GM21576 (cell line): Measurements from ENCODE around the gene ACP7.

ENCODE experiments used
- ATAC-seq: cut with Tn5 transposase; IDR thresholded peaks from one replicate; pipeline ENCODE4 v1.9.1; 2021; ENCODE audit warnings: mild to moderate bottlenecking, moderate library complexity; ENCODE audit not compliant: unreplicated experiment

ACP7 gene

GRCh38 chr19:39146686-39147450 is 62.7 kb downstream of the ACP7 start:
- ATAC-seq: no peak

GRCh38 chr19:39147480-39147879 is 63.3 kb downstream of the ACP7 start:
- no peak for ATAC-seq

GRCh38 chr19:39148939-39149529 is 64.9 kb downstream of the ACP7 start:
- no peak for ATAC-seq

GRCh38 chr19:39150235-39150634 is 66.1 kb downstream of the ACP7 start:
- no peak for ATAC-seq

GRCh38 chr19:39150807-39151600 is 66.8 kb downstream of the ACP7 start:
- no peak for ATAC-seq

GRCh38 chr19:39152066-39152465 is 67.9 kb downstream of the ACP7 start:
- no peak for ATAC-seq

GRCh38 chr19:39154100-39154628 is 70.0 kb downstream of the ACP7 start:
- no peak for ATAC-seq

- no peak for ATAC-seq
These were observed 70.5 kb downstream of the ACP7 start for GRCh38 chr19:39154629-39155100.

- ATAC-seq: no peak
These were observed 71.0 kb downstream of the ACP7 start for GRCh38 chr19:39155114-39155700.

- ATAC-seq: no peak
These were observed 71.6 kb downstream of the ACP7 start for GRCh38 chr19:39155741-39156140.

- ATAC-seq: no peak
These were observed 72.4 kb downstream of the ACP7 start for GRCh38 chr19:39156326-39157230.

GRCh38 chr19:39157275-39157996 is 73.3 kb downstream of the ACP7 start:
- ATAC-seq: no peak

- ATAC-seq: no peak
These were observed 73.8 kb downstream of the ACP7 start for GRCh38 chr19:39157997-39158389.

GRCh38 chr19:39158646-39159260 is 74.6 kb downstream of the ACP7 start:
- no peak for ATAC-seq

GRCh38 chr19:39160523-39160861 is 76.3 kb downstream of the ACP7 start:
- no peak for ATAC-seq
